CD4-positive, alpha-beta memory T cell (primary cell): ENCODE results near the gene BLOC1S2. TPM values are rescaled to one million over a fixed set of nuclear protein-coding genes. Genes with fewer than 3 reads are reported as not detected.
A peak's percentile ranks its signal among the peaks of the same experiment; 100 is the strongest.
"Not testable (repeated sequence)": the region's sequence is repeated elsewhere in the genome, so short reads cannot be mapped to it uniquely, and the experiment has no call there.

Experiments
- CTCF ChIA-PET: fragments of 350-600 bp; sonication (Branson Sonifier 250); formaldehyde crosslinking; loops from one replicate; lab custom pipeline; 2021; ENCODE audit warnings: inconsistent platforms; ENCODE audit not compliant: partially characterized antibody; lab: Charles Lee
- POLR2A ChIA-PET: fragments of 350-600 bp; sonication (Branson Sonifier 250); formaldehyde crosslinking; loops from one replicate; lab custom pipeline; 2021; ENCODE audit not compliant: partially characterized antibody; lab: Charles Lee
- DNase-seq, 5 donors: peaks; one replicate each; pipeline versions ENCODE4 v3.0.0 to v3.0.0-alpha.2; 2020 to 2022; ENCODE audit warnings: mixed read lengths in 1 of 5
- H3K27ac ChIP-seq: one replicate; pipeline ENCODE4 v1.7.0; 2013; ENCODE audit warnings: low read depth, low read length
- H3K27me3 ChIP-seq: 2 replicates; pipeline ENCODE4 v1.7.0; 2013; ENCODE audit warnings: mild to moderate bottlenecking, low read length, moderate library complexity; ENCODE audit not compliant: insufficient read depth
- H3K36me3 ChIP-seq: 2 replicates; pipeline ENCODE4 v1.7.0; 2013; ENCODE audit warnings: mild to moderate bottlenecking, low read length, moderate library complexity; ENCODE audit not compliant: insufficient read depth
- H3K4me1 ChIP-seq: 2 replicates; pipeline ENCODE4 v1.7.0; 2013; ENCODE audit warnings: mild to moderate bottlenecking, low read length, moderate library complexity; ENCODE audit not compliant: insufficient read depth
- H3K4me3 ChIP-seq, 2 donors: one replicate each; pipeline ENCODE4 v1.7.0; 2013; ENCODE audit warnings: low read length in 2 of 2, mild to moderate bottlenecking in 1 of 2
- H3K9me3 ChIP-seq, 2 donors: one replicate each; pipeline ENCODE4 v1.7.0; 2013; ENCODE audit warnings: low read length in 2 of 2, control low read depth in 1 of 2; ENCODE audit not compliant: control insufficient read depth in 1 of 2
- H3K27ac Mint-ChIP-seq, 7 donors: one replicate each; pipeline ENCODE4 v1.8.0; 2020 to 2021; ENCODE audit warnings: mixed read lengths in 7 of 7, mild to moderate bottlenecking in 6 of 7, inconsistent platforms in 3 of 7, moderate library complexity in 3 of 7
- H3K27me3 Mint-ChIP-seq, 2 donors: one replicate each; pipeline ENCODE4 v1.8.0; 2020 to 2021; ENCODE audit warnings: mixed read lengths in 2 of 2
- H3K36me3 Mint-ChIP-seq, 2 donors: one replicate each; pipeline ENCODE4 v1.8.0; 2020 to 2021; ENCODE audit warnings: mixed read lengths in 2 of 2, inconsistent platforms in 1 of 2, mild to moderate bottlenecking in 1 of 2
- H3K4me1 Mint-ChIP-seq, 4 donors: one replicate each; pipeline ENCODE4 v1.8.0; 2020 to 2021; ENCODE audit warnings: mixed read lengths in 4 of 4, mild to moderate bottlenecking in 1 of 4
- H3K4me3 Mint-ChIP-seq, 8 donors: one replicate each; pipeline ENCODE4 v1.8.0; 2020 to 2021; ENCODE audit warnings: mixed read lengths in 8 of 8, mild to moderate bottlenecking in 7 of 8, moderate library complexity in 6 of 8, inconsistent platforms in 3 of 8
- H3K9me3 Mint-ChIP-seq, 8 donors: one replicate each; pipeline ENCODE4 v1.8.0; 2020 to 2021; ENCODE audit warnings: mixed read lengths in 8 of 8, mild to moderate bottlenecking in 5 of 8, inconsistent platforms in 3 of 8, moderate library complexity in 1 of 8
- intact Hi-C: fragments of 100-400 bp; cut with micrococcal nuclease; formaldehyde crosslinking; loops from one replicate; pipeline ENCODE4 v1.15.1; 2023
- polyA plus RNA-seq, 2 donors: library from polyadenylated mRNA; unstranded; fragments of 300-500 nt; fragmentation: Illumina TruSeq; gene quantifications; one replicate each; pipeline ENCODE4 v1.2.3, GENCODE V29; 2021
- total RNA-seq, 2 experiments: library from RNA; stranded (reverse); gene quantifications; one replicate each; pipeline ENCODE4 v1.2.3, GENCODE V29; 2021

Gene BLOC1S2
- total and polyA plus RNA-seq, 4 experiments from 2014 or later = 32.0 to 77.8 (median 52.6) TPM

DNA sequence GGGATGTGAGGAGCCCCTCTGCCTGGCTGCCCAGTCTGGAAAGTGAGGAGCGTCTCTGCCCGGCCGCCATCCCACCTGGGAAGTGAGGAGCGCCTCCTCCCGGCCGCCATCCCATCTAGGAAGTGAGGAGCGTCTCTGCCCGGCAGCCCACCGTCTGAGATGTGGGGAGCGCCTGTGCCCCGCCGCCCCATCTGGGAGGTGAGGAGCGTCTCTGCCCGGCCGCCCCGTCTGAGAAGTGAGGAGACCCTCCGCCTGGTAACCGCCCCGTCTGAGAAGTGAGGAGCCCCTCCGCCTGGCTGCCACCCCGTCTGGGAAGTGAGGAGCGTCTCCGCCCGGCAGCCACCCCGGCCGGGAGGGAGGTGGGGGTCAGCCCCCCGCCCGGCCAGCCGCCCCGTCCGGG lies 9.5 kb downstream of the BLOC1S2 start:
- H3K27me3 ChIP-seq, H3K27ac Mint-ChIP-seq, H3K4me1 ChIP-seq, H3K4me1 Mint-ChIP-seq, H3K9me3 Mint-ChIP-seq, H3K27me3 Mint-ChIP-seq, H3K27ac ChIP-seq, H3K4me3 ChIP-seq, intact Hi-C loops, H3K4me3 Mint-ChIP-seq, POLR2A ChIA-PET, H3K9me3 ChIP-seq, CTCF ChIA-PET, DNase-seq: not testable (repeated sequence)
- peaks cover 15 to 44% of the 10 kb centered on the region in 2 donors for H3K36me3 Mint-ChIP-seq
- H3K36me3 ChIP-seq = peaks cover 21% of the 10 kb centered on the region

DNA sequence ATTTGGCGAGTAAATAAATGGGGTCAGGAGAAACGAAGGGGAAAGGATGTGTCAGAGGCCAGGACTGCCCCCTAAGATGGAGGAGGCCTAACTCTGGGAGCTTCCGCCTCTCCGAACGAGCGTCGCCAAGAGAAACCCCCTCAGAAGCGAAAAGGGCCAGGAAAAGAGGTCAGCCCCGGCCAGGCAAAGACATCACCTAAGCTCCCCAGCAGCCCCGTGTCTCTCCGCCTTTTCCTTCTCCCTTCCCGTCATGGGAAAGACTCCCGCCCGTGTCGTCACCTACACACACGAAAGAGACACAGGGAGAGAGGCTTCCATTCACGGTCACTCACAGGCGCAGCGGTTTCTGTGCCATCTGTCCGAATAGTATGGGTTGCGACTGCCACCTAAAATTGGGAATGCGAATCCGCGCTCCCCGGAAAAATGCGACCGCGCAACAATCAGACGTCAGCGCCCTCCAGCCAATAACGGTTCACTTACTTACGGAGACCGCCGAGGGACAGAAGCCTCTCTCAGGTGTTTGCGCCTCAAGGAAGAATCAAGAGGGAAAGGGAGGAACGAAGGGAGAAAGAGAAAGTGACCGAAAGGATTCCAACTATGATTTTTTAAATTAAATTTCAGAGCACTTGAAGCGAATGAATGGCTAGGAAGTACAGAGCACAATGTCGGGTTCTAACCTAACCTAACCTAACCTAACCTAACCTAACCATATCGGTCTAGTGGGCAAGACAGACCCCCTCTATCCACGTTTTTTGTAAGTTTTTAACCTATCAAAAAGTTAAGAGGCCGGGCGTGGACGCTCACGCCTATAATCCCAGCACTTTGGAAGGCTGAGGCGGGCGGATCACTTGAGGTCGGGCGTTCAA lies 19.0 kb downstream of the BLOC1S2 start, which contains the start of gene CWF19L1:
Gene CWF19L1 (minus strand): TSS at position 400 of the 866 bp plus-strand sequence. CDS start 45 bp downstream, at position 355.
- Mint-ChIP-seq H3K27me3 (no peaks in the 10 kb centered on the region), H3K4me3 (peak within 1 kb of the TSS; percentile 97 to 100 (median 100)), H3K9me3 (peaks cover 0 to 3% (median 0%) of the 10 kb centered on the region in 8 donors), H3K36me3 (peaks cover 3 to 11% of the 10 kb centered on the region in 2 donors), H3K27ac (peak within 1 kb of the TSS; percentile 94 to 100 (median 99)), H3K4me1 (peaks cover 17 to 39% (median 24%) of the 10 kb centered on the region in 4 donors)
- ChIA-PET CTCF (no interaction called here), POLR2A (interaction anchor here (1.0 kb wide), 1 partner anchor 19 kb away, joined by 12 read pairs; the partner anchor contains the start of gene BLOC1S2)
- intact Hi-C loops = loop anchor here (1.0 to 5.0 kb wide), 2 partner anchors 19 to 80 kb away; partner anchors contain the start of genes BLOC1S2 and ERLIN1
- DNase-seq = peak; percentile 67 to 75 (median 69)
- no peaks in the 10 kb centered on the region for H3K36me3 ChIP-seq
- peak within 1 kb of the TSS; percentile 78 to 95 for H3K4me3 ChIP-seq
- no peaks in the 10 kb centered on the region for H3K9me3 ChIP-seq
- H3K27me3 ChIP-seq = no peaks in the 10 kb centered on the region
- H3K27ac ChIP-seq = peak within 1 kb of the TSS; percentile 90
- peaks cover 29% of the 10 kb centered on the region for H3K4me1 ChIP-seq

DNA sequence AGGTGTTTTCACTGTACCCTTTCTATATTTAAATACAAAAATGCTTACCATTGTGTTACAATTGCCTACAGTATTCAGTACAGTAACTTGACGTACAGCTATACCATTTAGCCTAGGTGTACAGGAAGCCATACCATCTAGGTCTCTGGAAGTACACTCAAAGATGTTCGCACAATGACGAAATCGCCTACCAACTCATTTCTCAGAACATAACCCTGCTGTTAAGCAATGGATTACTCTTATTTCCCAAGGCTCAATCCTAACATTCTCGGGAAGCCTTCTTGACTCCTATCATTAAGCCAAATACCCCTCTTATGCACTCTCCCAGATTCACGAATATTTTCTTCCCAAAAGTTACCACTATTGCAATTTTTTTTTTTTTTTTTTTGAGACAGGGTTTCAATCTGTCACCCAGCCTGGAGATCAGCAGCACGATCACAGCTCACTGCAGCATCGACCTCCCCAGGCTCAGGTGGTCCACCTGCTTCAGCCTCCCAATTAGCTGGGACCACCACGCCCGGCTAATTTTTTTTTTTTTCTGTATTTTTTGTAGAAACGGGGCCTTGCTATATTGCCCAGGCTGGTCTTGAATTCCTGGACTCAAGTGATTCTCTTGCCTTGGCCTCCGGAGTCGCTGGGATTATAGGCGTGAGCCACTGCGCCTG lies 20.5 kb downstream of the BLOC1S2 start:
- H3K27ac ChIP-seq = no peak overlapping the region

DNA sequence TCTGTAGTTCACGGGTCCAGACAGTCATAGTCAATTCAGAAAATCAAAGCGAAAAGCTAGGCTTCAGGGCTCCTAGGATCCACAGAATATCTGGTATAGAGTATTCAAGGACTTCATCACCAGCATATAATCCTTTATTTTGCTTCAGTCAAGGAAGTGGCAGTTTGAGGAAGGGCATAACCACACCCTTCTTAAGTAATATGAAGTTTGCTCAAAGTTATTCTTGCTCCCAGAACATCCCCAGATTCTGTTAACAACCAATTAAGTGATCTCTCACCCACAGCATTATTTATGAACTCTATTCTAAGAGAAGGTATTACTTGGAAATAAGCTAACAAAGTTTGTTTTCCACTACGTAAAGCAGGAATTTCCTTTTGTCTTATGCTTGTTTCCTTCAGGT lies 32.3 kb downstream of the BLOC1S2 start:
- ChIA-PET POLR2A (no interaction called here), CTCF (interaction anchor here (0.8 to 1.4 kb wide), 2 partner anchors 12 to 409 kb away, joined by 3 read pairs; no protein-coding TSS in a partner anchor)
- H3K4me1 Mint-ChIP-seq = peaks cover 0 to 9% (median 5%) of the 10 kb centered on the region in 4 donors
- H3K27me3 Mint-ChIP-seq = no peaks in the 10 kb centered on the region
- intact Hi-C loops = no loop called here
- no peak overlapping the region for H3K4me3 ChIP-seq
- no peaks in the 10 kb centered on the region for H3K4me1 ChIP-seq
- no peak overlapping the region for H3K27ac Mint-ChIP-seq
- peaks cover 59% of the 10 kb centered on the region for H3K36me3 ChIP-seq
- no peaks in the 10 kb centered on the region for H3K9me3 ChIP-seq
- no peaks in the 10 kb centered on the region for H3K9me3 Mint-ChIP-seq
- no peak overlapping the region for H3K27ac ChIP-seq
- no peaks in the 10 kb centered on the region for H3K27me3 ChIP-seq
- no peak for DNase-seq
- no peak overlapping the region for H3K4me3 Mint-ChIP-seq
- peaks cover 65 to 75% of the 10 kb centered on the region in 2 donors for H3K36me3 Mint-ChIP-seq

More for the DNA sequence above, 20.5 kb downstream of the BLOC1S2 start:
- peak overlapping the region; percentile 52 to 100 (median 98) for H3K4me3 Mint-ChIP-seq
- no peak for DNase-seq
- ChIA-PET POLR2A (interaction anchor here (0.6 to 1.4 kb wide), 2 partner anchors 21 to 80 kb away, joined by 3 read pairs; partner anchors contain the start of gene ERLIN1), CTCF (interaction anchor here (1.9 kb wide), 1 partner anchor 23 kb away, joined by 5 read pairs; no protein-coding TSS in a partner anchor)
- peaks cover 21 to 52% (median 32%) of the 10 kb centered on the region in 4 donors for H3K4me1 Mint-ChIP-seq
- H3K36me3 Mint-ChIP-seq = peaks cover 8 to 20% of the 10 kb centered on the region in 2 donors
- H3K4me1 ChIP-seq = peaks cover 32% of the 10 kb centered on the region
- peak overlapping the region in 4 of 7 donors; percentile 75 to 94 (median 81) for H3K27ac Mint-ChIP-seq
- peak overlapping the region in 1 of 2 donors; percentile 78 for H3K4me3 ChIP-seq
- H3K9me3 Mint-ChIP-seq = peaks cover 0 to 3% (median 0%) of the 10 kb centered on the region in 8 donors
- no peaks in the 10 kb centered on the region for H3K27me3 Mint-ChIP-seq
- intact Hi-C loops = loop anchor here (5.0 kb wide), 1 partner anchor 79 kb away; the partner anchor contains the start of gene ERLIN1
- H3K36me3 ChIP-seq = no peaks in the 10 kb centered on the region
- H3K9me3 ChIP-seq = no peaks in the 10 kb centered on the region
- H3K27me3 ChIP-seq = no peaks in the 10 kb centered on the region

DNA sequence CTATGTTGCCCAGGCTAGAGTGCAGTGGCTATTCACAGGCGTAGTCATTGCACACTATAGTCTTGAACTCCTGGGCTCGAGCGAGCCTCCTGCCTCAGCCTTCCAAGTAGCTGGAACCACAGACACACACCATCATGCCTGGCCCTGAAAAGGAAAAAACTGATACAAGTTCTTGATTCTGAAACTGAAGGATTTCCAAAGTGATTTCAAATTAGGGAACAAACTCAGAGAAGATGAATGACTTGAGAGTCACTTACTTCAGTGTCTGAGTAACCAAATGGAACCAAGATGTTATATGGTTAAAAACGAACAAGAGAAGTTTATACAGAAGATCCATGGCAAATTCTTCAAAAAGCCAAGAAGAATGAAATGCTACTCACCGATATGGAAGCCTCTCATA lies 33.4 kb downstream of the BLOC1S2 start:
- peaks cover 0 to 9% (median 2%) of the 10 kb centered on the region in 4 donors for H3K4me1 Mint-ChIP-seq
- Histone ChIP-seq H3K27me3 (no peaks in the 10 kb centered on the region), H3K9me3 (no peaks in the 10 kb centered on the region), H3K4me3 (no peak overlapping the region), H3K4me1 (no peaks in the 10 kb centered on the region), H3K36me3 (peaks cover 61% of the 10 kb centered on the region), H3K27ac (no peak overlapping the region)
- no peak overlapping the region for H3K27ac Mint-ChIP-seq
- ChIA-PET POLR2A (no interaction called here), CTCF (no interaction called here)
- no peak for DNase-seq
- no peak overlapping the region for H3K4me3 Mint-ChIP-seq
- H3K27me3 Mint-ChIP-seq = no peaks in the 10 kb centered on the region
- no peaks in the 10 kb centered on the region for H3K9me3 Mint-ChIP-seq
- peaks cover 63 to 75% of the 10 kb centered on the region in 2 donors for H3K36me3 Mint-ChIP-seq
- intact Hi-C loops = no loop called here

DNA sequence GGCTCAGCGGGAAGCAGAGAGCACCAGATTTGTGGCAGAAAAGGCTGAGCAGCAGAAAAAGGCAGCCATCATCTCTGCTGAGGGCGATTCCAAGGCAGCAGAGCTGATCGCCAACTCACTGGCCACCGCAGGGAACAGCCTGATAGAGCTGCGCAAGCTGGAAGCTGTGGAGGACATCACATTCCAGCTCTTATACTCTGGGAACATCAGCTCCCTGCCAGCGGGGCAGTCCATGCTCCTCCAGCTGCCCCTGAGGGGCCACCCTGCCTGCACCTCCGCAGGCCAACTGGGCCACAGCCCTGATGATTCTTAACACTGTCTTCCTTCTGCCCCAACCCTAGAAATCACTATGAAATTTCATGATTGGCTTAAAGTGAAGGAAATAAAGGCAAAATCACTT lies 37.7 kb downstream of the BLOC1S2 start:
- Mint-ChIP-seq H3K9me3 (no peaks in the 10 kb centered on the region), H3K4me1 (no peaks in the 10 kb centered on the region), H3K27ac (no peak overlapping the region), H3K4me3 (no peak overlapping the region), H3K36me3 (peaks cover 49 to 75% of the 10 kb centered on the region in 2 donors), H3K27me3 (no peaks in the 10 kb centered on the region)
- peaks cover 69% of the 10 kb centered on the region for H3K36me3 ChIP-seq
- no peak for DNase-seq
- no peaks in the 10 kb centered on the region for H3K9me3 ChIP-seq
- no peaks in the 10 kb centered on the region for H3K27me3 ChIP-seq
- no peak overlapping the region for H3K4me3 ChIP-seq
- no peak overlapping the region for H3K27ac ChIP-seq
- intact Hi-C loops = no loop called here
- ChIA-PET CTCF (no interaction called here), POLR2A (interaction anchor here (1.0 kb wide), 1 partner anchor 11 kb away, joined by 3 read pairs; no protein-coding TSS in a partner anchor)
- no peaks in the 10 kb centered on the region for H3K4me1 ChIP-seq
